PC-9 (cell line): Measurements from ENCODE around the gene CTAG1A. TPM values are rescaled to one million over a fixed set of nuclear protein-coding genes. Genes with fewer than 3 reads are reported as not detected.
"Not testable (repeated sequence)": the region's sequence is repeated elsewhere in the genome, so short reads cannot be mapped to it uniquely, and the experiment has no call there.

Experiments used
- BruUV-seq: library from RNA; stranded (reverse); fragments of 400-500 nt; replicated peaks from 2 replicates; lab custom pipeline; 2021; lab: Mats Ljungman, UMichigan
- CTCF ChIA-PET: fragments of 300-600 bp; sonication (Branson Sonifier 250); formaldehyde crosslinking; loops from one replicate; lab custom pipeline; 2022; ENCODE audit warnings: antibody characterized with exemption; lab: Charles Lee
- POLR2A ChIA-PET: fragments of 300-600 bp; sonication (Branson Sonifier 250); formaldehyde crosslinking; loops from one replicate; lab custom pipeline; 2022; ENCODE audit warnings: antibody characterized with exemption; ENCODE audit not compliant: unreplicated experiment; lab: Charles Lee
- DNase-seq, 2 experiments: peaks; one replicate each; pipeline versions ENCODE4 v3.0.0 to v3.0.0-alpha.2; 2015 to 2022; ENCODE audit warnings: mixed read lengths in 1 of 2
- H2AFZ ChIP-seq: fragments of 200-600 bp; sonication (generic); 2 replicates; pipeline ENCODE4 v1.8.1; 2017; ENCODE audit warnings: antibody characterized with exemption
- H3F3A ChIP-seq: fragments of 200-600 bp; sonication (generic); 2 replicates; pipeline ENCODE4 v1.8.1; 2017; ENCODE audit warnings: antibody characterized with exemption, mild to moderate bottlenecking, low read depth; ENCODE audit not compliant: insufficient read depth
- H3K27ac ChIP-seq: fragments of 200-600 bp; sonication (generic); 2 replicates; pipeline ENCODE4 v1.6.1; 2016; ENCODE audit warnings: mixed run types
- H3K27me3 ChIP-seq: fragments of 200-600 bp; sonication (generic); 2 replicates; pipeline ENCODE4 v1.6.1; 2016; ENCODE audit warnings: low read depth, mixed run types; ENCODE audit not compliant: insufficient read depth
- H3K36me3 ChIP-seq: fragments of 200-600 bp; sonication (generic); 2 replicates; pipeline ENCODE4 v1.6.1; 2016; ENCODE audit warnings: low read depth, mixed run types
- H3K4me1 ChIP-seq: fragments of 200-600 bp; sonication (generic); replicated peaks from 2 replicates; pipeline ENCODE4 v1.6.1; 2016; ENCODE audit warnings: mixed run types; ENCODE audit not compliant: insufficient read depth
- H3K4me2 ChIP-seq: fragments of 200-600 bp; sonication (generic); 2 replicates; pipeline ENCODE4 v1.6.1; 2017; ENCODE audit warnings: mixed run types
- H3K4me3 ChIP-seq: fragments of 200-600 bp; sonication (generic); 2 replicates; pipeline ENCODE4 v1.6.1; 2016; ENCODE audit warnings: mixed run types
- H3K79me2 ChIP-seq: fragments of 200-600 bp; sonication (generic); 2 replicates; pipeline ENCODE4 v1.6.1; 2017; ENCODE audit warnings: low read depth, mixed run types
- H3K9me2 ChIP-seq: fragments of 200-600 bp; sonication (generic); 2 replicates; pipeline ENCODE4 v1.8.1; 2017; ENCODE audit warnings: mild to moderate bottlenecking; ENCODE audit not compliant: insufficient read depth
- H3K9me3 ChIP-seq: fragments of 200-600 bp; sonication (generic); 2 replicates; pipeline ENCODE4 v1.8.1; 2016; ENCODE audit warnings: low read depth; ENCODE audit not compliant: insufficient read depth
- H4K20me1 ChIP-seq: fragments of 200-600 bp; sonication (generic); 2 replicates; pipeline ENCODE4 v1.8.1; 2017; ENCODE audit not compliant: insufficient read depth
- CTCF ChIP-seq: fragments of 200-600 bp; sonication (generic); conservative IDR thresholded peaks from 2 replicates; pipeline ENCODE4 v1.6.1; 2017; ENCODE audit warnings: mixed run types, antibody characterized with exemption, mild to moderate bottlenecking, moderate library complexity
- EZH2 ChIP-seq: fragments of 200-600 bp; sonication (generic); IDR thresholded peaks from 2 replicates; pipeline ENCODE4 v1.8.0; 2017; ENCODE audit warnings: antibody characterized with exemption, low read depth
- intact Hi-C: fragments of 100-400 bp; cut with micrococcal nuclease; formaldehyde crosslinking; loops from one replicate; pipeline ENCODE4 v1.10.0; 2022; ENCODE audit not compliant: unreplicated experiment
- total RNA-seq: library from RNA; stranded (reverse); gene quantifications from 2 replicates; pipeline ENCODE4 v1.2.3, GENCODE V29; 2021

CTAG1A gene
- total RNA-seq, 1 experiment from 2014 or later = not detected

- DNase-seq = no peak
- no peak overlapping the region for H3K27ac ChIP-seq
- no peak overlapping the region for H3K4me2 ChIP-seq
- H3K9me2 ChIP-seq = no peaks in the 10 kb centered on the region
- H3K27me3 ChIP-seq = no peaks in the 10 kb centered on the region
- ChIA-PET CTCF (no interaction called here), POLR2A (no interaction called here)
- no peaks in the 10 kb centered on the region for H4K20me1 ChIP-seq
- no peaks in the 10 kb centered on the region for H3K9me3 ChIP-seq
- intact Hi-C loops = no loop called here
- no TSS peak for BruUV-seq
- no peak for TF ChIP-seq CTCF
- no peak for TF ChIP-seq EZH2
- peaks cover 49% of the 10 kb centered on the region for H3K4me1 ChIP-seq
- H3F3A ChIP-seq = peaks cover 44% of the 10 kb centered on the region
- H2AFZ ChIP-seq = no peak overlapping the region
- no peaks in the 10 kb centered on the region for H3K36me3 ChIP-seq
- H3K4me3 ChIP-seq = no peak overlapping the region
- H3K79me2 ChIP-seq = no peaks in the 10 kb centered on the region
These were observed 20.6 kb downstream of the CTAG1A start for GRCh38 chrX:154605566-154605965.

- no peak overlapping the region for H2AFZ ChIP-seq
- no peaks in the 10 kb centered on the region for H3K9me2 ChIP-seq
- H3K9me3 ChIP-seq = no peaks in the 10 kb centered on the region
- ChIA-PET CTCF (no interaction called here), POLR2A (no interaction called here)
- no peak overlapping the region for H3K27ac ChIP-seq
- peaks cover 27% of the 10 kb centered on the region for H3F3A ChIP-seq
- TF ChIP-seq EZH2 = no peak
- no peak for TF ChIP-seq CTCF
- no peak overlapping the region for H3K4me2 ChIP-seq
- H3K4me3 ChIP-seq = no peak overlapping the region
- no peaks in the 10 kb centered on the region for H3K27me3 ChIP-seq
- peaks cover 34% of the 10 kb centered on the region for H3K4me1 ChIP-seq
- intact Hi-C loops = no loop called here
- no peaks in the 10 kb centered on the region for H3K36me3 ChIP-seq
- DNase-seq = no peak
- H4K20me1 ChIP-seq = no peaks in the 10 kb centered on the region
- H3K79me2 ChIP-seq = no peaks in the 10 kb centered on the region
- no TSS peak for BruUV-seq
These were observed 22.4 kb downstream of the CTAG1A start for GRCh38 chrX:154607370-154607769.

GRCh38 chrX:154607976-154608375, 23.0 kb downstream of the CTAG1A start:
- BruUV-seq, H3K9me3 ChIP-seq, POLR2A ChIA-PET, H3K79me2 ChIP-seq, H3K36me3 ChIP-seq, H2AFZ ChIP-seq, H3K27ac ChIP-seq, H3K27me3 ChIP-seq, CTCF ChIA-PET, H3K9me2 ChIP-seq, intact Hi-C loops, H3K4me3 ChIP-seq, H4K20me1 ChIP-seq, DNase-seq, H3K4me2 ChIP-seq: not testable (repeated sequence)
- H3K4me1 ChIP-seq = peaks cover 30% of the 10 kb centered on the region
- peaks cover 22% of the 10 kb centered on the region for H3F3A ChIP-seq

GRCh38 chrX:154608823-154609222, 23.9 kb downstream of the CTAG1A start:
- H3K36me3 ChIP-seq, H3K4me3 ChIP-seq, H3K27ac ChIP-seq, intact Hi-C loops, H2AFZ ChIP-seq, H3K9me3 ChIP-seq, DNase-seq, H3K4me2 ChIP-seq, CTCF ChIA-PET, H3K27me3 ChIP-seq, H3K9me2 ChIP-seq, H4K20me1 ChIP-seq, BruUV-seq, POLR2A ChIA-PET, H3K79me2 ChIP-seq: not testable (repeated sequence)
- H3F3A ChIP-seq = peaks cover 15% of the 10 kb centered on the region
- H3K4me1 ChIP-seq = peaks cover 22% of the 10 kb centered on the region

GRCh38 chrX:154611146-154611545, 26.2 kb downstream of the CTAG1A start:
- H3K79me2 ChIP-seq, H3K4me3 ChIP-seq, POLR2A ChIA-PET, H2AFZ ChIP-seq, H3K27me3 ChIP-seq, H4K20me1 ChIP-seq, H3K27ac ChIP-seq, DNase-seq, H3F3A ChIP-seq, H3K4me2 ChIP-seq, H3K36me3 ChIP-seq, H3K4me1 ChIP-seq, H3K9me2 ChIP-seq, intact Hi-C loops, H3K9me3 ChIP-seq, CTCF ChIA-PET, BruUV-seq: not testable (repeated sequence)
